Uterus (tissue), 2 donors: ENCODE data around the gene TRIM44.
"Not testable (repeated sequence)": the region's sequence is repeated elsewhere in the genome, so short reads cannot be mapped to it uniquely, and the experiment has no call there.

Experiments used
- POLR2A ChIP-seq, 2 donors: fragments of 450-650 bp; IDR thresholded peaks; one replicate each; pipeline ENCODE4 v1.6.1; 2016; ENCODE audit warnings: antibody characterized with exemption in 2 of 2, mild to moderate bottlenecking in 1 of 2, moderate library complexity in 1 of 2
- TF ChIP-seq, protein P1 (sequence below), 4 experiments: fragments of 200-600 bp in 2 of 4; fragments of 450-650 bp in 2 of 4; sonication (generic) in 2 of 4; IDR thresholded peaks; one replicate each; pipeline ENCODE4 v1.5.1; 2016 to 2019; ENCODE audit warnings: antibody characterized with exemption in 4 of 4, mild to moderate bottlenecking in 2 of 4, moderate library complexity in 1 of 4

DNA sequence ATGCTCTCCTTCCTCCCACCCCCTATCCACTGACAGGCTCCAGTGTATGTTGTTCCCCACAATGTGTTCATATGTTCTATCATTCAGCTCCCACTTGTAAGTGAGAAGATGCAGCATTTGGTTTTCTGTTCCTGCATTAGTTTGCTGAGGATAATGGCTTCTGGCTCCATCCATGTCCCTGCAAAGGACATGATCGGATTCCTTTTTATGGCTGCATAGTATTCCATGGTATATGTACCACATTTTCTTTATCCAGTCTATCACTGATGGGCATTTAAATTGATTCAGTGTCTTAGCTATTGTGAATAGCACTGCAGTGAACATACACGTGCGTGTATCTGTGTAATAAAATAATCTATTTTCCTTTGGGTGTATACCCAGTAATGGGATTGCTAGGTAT lies 5.8 kb downstream of the TRIM44 start:
- TF ChIP-seq, protein P1, sequence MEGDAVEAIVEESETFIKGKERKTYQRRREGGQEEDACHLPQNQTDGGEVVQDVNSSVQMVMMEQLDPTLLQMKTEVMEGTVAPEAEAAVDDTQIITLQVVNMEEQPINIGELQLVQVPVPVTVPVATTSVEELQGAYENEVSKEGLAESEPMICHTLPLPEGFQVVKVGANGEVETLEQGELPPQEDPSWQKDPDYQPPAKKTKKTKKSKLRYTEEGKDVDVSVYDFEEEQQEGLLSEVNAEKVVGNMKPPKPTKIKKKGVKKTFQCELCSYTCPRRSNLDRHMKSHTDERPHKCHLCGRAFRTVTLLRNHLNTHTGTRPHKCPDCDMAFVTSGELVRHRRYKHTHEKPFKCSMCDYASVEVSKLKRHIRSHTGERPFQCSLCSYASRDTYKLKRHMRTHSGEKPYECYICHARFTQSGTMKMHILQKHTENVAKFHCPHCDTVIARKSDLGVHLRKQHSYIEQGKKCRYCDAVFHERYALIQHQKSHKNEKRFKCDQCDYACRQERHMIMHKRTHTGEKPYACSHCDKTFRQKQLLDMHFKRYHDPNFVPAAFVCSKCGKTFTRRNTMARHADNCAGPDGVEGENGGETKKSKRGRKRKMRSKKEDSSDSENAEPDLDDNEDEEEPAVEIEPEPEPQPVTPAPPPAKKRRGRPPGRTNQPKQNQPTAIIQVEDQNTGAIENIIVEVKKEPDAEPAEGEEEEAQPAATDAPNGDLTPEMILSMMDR (IDR thresholded peaks at IDR 0.05): not testable (repeated sequence)
- TF ChIP-seq POLR2A (IDR thresholded peaks at IDR 0.05): not testable (repeated sequence)
